ENCODE results near the gene BMPER. TPM values are rescaled to one million over a fixed set of nuclear protein-coding genes. Genes with fewer than 3 reads are reported as not detected.

BMPER gene
- polyA plus RNA-seq, 1 donor = 22.7 TPM

- peak; percentile 31 for DNase-seq
Observed at GRCh38 chr7:34177476-34177875, 272.1 kb downstream of the BMPER start.

DNA sequence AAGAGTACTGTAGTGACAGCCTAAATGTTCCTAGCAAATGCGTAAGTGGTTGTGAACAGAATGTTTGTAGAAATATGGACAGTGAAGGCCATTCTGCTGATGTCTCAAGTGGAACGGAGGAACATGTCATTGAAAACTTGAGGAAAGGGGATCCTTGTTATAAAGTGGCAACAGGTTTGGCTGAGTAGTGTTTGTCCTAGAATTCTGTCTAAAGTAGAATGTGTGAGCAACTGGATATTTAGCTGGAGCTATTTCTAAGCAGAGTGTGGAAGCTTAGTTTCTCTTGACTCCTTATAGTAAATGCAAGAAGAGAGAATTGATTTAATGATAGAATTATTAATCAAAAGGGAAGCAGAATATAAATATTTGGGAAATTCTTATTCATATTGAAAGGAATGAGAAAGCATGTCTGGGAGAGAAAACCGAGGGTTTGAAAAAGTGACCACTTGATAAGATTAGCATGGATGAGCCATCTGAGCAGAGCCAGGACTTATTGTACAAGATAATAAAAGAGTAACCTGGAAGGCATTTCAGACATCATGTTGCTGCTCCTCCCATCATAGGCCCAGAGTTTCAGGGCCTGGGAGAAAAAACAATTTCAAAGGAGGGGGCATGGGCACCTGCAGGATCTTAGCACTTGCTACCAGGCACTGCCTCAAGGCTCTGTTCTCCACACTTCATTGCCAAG is 276.1 kb downstream of the BMPER start:
- DNase-seq = no peak

- DNase-seq = no peak
Observed at GRCh38 chr7:34184466-34184865, 279.1 kb downstream of the BMPER start.

DNA sequence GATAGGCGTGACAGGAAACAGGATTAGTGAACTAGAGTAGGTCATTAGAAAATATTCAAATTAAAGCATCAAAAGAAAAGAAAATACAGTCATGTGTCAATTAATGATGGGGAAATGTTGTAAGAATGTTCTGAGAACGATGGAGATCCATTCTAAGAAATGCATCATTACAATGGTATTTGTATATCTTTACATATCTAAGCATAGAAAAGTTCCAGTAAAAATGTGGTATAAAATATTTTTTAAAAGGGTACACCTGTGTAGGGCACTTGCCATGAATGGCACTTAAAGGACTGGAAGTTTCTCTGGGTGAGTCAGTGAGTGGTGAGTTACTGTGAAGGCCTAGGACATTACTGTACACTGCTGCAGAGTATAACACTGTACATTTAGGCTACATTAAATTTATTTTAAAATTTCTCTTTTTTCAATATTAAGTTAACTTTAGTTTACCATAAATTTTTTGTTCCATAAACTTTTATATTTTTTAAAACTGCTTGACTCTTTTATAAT is 282.5 kb downstream of the BMPER start:
- DNase-seq = no peak

- DNase-seq = no peak
Observed at GRCh38 chr7:34189031-34189430, 283.7 kb downstream of the BMPER start.

- DNase-seq = no peak
Observed at GRCh38 chr7:34190299-34190698, 285.0 kb downstream of the BMPER start.

DNA sequence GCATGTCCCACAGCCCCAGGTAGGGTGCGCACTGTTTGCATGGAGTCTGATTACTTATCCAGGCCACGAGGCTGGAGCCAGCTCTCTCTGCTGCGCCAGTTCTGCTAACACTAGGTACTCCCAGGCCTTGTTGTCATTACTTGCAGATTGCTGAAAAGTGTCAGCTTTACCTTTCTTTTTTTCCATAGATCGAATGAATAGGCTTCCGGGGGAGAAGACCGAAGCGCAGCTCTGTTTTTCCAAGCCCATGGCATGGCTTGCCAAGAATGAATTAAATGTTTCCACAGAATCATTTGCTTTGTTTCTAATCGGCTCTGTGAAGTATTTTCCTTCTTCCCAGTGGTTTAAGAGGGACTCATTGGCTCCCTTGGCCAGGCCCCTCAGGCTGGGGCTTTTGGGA is 285.8 kb downstream of the BMPER start:
- no peak for DNase-seq

GRCh38 chr7:34191771-34192479 is 286.6 kb downstream of the BMPER start:
- no peak for DNase-seq

DNA sequence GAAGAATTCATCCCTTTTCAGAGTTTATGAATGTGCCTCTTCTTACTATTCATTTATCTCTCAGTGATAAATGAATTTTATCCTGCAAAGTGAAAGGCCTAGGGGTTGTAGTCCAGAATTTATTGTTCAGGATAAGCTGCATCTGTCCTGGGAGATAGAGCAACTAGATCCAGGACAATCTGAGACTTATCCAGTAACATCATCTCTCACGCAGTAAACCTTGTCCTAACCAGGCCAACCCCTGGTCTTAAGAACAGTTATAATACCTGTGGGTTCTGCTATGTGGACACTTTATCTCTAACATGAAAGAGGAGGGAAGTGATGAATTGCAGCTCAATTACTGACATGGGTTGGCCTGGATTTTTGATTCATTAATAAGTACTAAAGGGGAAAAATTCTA is 287.6 kb downstream of the BMPER start:
- DNase-seq = no peak

DNA sequence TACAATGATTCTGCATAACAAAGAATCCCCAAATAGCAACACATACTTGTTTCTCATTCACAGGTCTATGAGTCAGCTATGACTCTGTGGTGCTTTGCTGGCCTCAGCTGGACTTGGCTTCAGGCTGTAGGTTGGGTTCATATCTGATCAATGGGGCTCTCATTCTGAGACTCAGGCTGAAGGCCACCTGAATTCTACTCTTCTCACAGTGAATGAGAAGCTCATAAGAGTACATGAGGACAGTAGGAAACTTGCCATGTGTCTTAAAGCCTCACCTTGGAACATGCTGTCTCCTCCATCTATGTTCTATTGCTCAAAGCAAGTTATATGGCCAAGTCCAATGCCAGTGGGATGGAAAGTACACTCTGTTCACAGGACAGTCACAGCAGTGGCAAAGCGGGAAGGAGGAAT is 292.9 kb downstream of the BMPER start:
- no peak for DNase-seq

Data from left kidney (tissue), 2 donors.